IPS-18a (cell line): ENCODE measurements around the gene GATA5.
A peak's percentile ranks its signal among the peaks of the same experiment; 100 is the strongest.

ENCODE experiments used
- H3K27ac ChIP-seq: one replicate; pipeline ENCODE4 v1.5.1; 2013; ENCODE audit warnings: low read length
- H3K27me3 ChIP-seq: one replicate; pipeline ENCODE4 v1.6.1; 2013; ENCODE audit warnings: mild to moderate bottlenecking, low read length; ENCODE audit not compliant: control insufficient read depth, insufficient read depth
- H3K36me3 ChIP-seq: one replicate; pipeline ENCODE4 v1.6.1; 2013; ENCODE audit warnings: low read depth, low read length; ENCODE audit not compliant: control insufficient read depth
- H3K4me1 ChIP-seq: one replicate; pipeline ENCODE4 v1.6.1; 2013; ENCODE audit warnings: low read depth, low read length; ENCODE audit not compliant: control insufficient read depth
- H3K4me3 ChIP-seq: one replicate; pipeline ENCODE4 v1.5.1; 2013; ENCODE audit warnings: low read length
- H3K9ac ChIP-seq: one replicate; pipeline ENCODE4 v1.6.1; 2013; ENCODE audit warnings: mild to moderate bottlenecking, low read length, moderate library complexity
- H3K9me3 ChIP-seq: one replicate; pipeline ENCODE4 v1.6.1; 2013; ENCODE audit warnings: low read depth, low read length; ENCODE audit not compliant: control insufficient read depth

The GATA5 gene

DNA sequence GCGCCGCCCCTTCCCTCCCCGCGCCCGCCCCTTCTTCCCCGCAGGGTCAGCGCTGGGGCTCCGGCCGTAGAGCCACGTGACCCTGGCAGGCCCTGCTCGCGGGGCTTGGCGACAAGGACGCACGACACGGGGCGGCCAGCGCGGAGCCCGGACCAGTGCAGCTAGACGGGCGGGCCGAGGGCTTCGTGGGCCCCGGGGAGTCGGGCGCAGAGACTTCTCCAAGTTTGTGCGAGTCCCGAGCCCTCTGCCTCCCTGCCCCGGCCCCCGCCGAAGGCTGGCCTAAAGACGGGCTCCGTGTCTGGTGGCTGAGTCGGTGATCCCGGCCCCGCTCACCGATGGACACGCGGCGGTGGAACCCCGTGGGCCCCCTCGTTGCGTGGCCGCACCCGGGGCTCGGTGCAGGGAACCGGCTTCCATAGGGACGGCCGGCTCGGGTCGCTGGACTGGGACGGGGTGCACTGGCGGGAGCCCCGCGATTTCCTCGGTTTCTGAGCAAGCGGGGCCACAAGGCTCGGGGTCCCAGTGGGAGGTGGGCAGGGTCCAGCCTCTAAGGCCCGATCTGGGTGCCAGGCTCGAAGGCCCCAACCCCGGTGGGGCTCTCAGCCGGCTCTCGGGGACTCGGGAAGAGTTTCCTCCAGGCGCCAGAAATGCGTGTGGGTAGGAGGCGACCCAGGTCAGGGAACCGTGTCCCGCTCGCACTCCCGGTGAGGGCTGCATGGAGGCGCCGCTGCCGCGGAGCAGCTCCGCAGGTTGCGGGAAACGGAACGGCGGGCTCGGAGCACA, 452 bp upstream of the GATA5 start:
- no peaks in the 10 kb centered on the region for H3K9me3 ChIP-seq
- H3K36me3 ChIP-seq = no peaks in the 10 kb centered on the region
- H3K4me1 ChIP-seq = peaks cover 4% of the 10 kb centered on the region
- peaks cover 93% of the 10 kb centered on the region for H3K27me3 ChIP-seq
- H3K27ac ChIP-seq = no peak overlapping the region
- H3K9ac ChIP-seq = no peak overlapping the region
- H3K4me3 ChIP-seq = peak overlapping the region; percentile 47

- Histone ChIP-seq H3K9me3 (no peaks in the 10 kb centered on the region), H3K9ac (no peak overlapping the region), H3K27ac (no peak overlapping the region), H3K36me3 (no peaks in the 10 kb centered on the region), H3K4me3 (peak overlapping the region; percentile 43), H3K4me1 (peaks cover 4% of the 10 kb centered on the region), H3K27me3 (peaks cover 82% of the 10 kb centered on the region)
Observed at GRCh38 chr20:62475027-62475771, 596 bp downstream of the GATA5 start.

DNA sequence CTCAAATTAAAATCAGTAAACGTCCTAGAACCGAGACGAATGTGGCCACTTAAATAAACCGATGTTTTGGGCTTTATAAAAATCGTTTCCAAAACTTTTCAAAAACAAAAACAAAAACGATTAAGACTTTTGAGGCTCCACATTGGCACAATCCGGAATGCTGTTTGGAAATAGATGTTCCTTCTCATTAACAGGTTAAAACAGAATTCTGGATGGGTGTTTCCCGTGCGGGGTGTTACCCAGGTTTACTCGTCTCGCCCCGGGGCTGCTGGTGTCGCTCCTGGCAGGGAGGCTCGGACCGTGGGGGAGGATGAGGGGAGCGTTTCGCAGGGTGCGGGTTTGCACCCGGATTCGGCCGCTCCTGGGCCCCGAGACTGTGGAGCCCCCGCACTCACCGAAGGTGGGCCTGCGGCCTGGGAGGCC, 1.2 kb downstream of the GATA5 start:
- no peaks in the 10 kb centered on the region for H3K9me3 ChIP-seq

GRCh38 chr20:62473717-62474603, 1.8 kb downstream of the GATA5 start:
- Histone ChIP-seq H3K4me3 (peak overlapping the region; percentile 39), H3K9ac (no peak overlapping the region), H3K36me3 (no peaks in the 10 kb centered on the region)

More for the DNA sequence above, 1.2 kb downstream of the GATA5 start:
- Histone ChIP-seq H3K27me3 (peaks cover 77% of the 10 kb centered on the region), H3K9ac (no peak overlapping the region), H3K4me3 (peak overlapping the region; percentile 39), H3K4me1 (peaks cover 4% of the 10 kb centered on the region), H3K27ac (no peak overlapping the region), H3K36me3 (no peaks in the 10 kb centered on the region)

GRCh38 chr20:62472941-62473585, 2.7 kb downstream of the GATA5 start:
- Histone ChIP-seq H3K27ac (no peak overlapping the region), H3K4me1 (peaks cover 4% of the 10 kb centered on the region), H3K9ac (no peak overlapping the region), H3K4me3 (no peak overlapping the region), H3K9me3 (no peaks in the 10 kb centered on the region), H3K36me3 (no peaks in the 10 kb centered on the region), H3K27me3 (peaks cover 62% of the 10 kb centered on the region)

More at GRCh38 chr20:62473717-62474603, 1.8 kb downstream of the GATA5 start:
- H3K4me1 ChIP-seq = peaks cover 4% of the 10 kb centered on the region
- no peaks in the 10 kb centered on the region for H3K9me3 ChIP-seq
- H3K27ac ChIP-seq = no peak overlapping the region
- H3K27me3 ChIP-seq = peaks cover 71% of the 10 kb centered on the region

DNA sequence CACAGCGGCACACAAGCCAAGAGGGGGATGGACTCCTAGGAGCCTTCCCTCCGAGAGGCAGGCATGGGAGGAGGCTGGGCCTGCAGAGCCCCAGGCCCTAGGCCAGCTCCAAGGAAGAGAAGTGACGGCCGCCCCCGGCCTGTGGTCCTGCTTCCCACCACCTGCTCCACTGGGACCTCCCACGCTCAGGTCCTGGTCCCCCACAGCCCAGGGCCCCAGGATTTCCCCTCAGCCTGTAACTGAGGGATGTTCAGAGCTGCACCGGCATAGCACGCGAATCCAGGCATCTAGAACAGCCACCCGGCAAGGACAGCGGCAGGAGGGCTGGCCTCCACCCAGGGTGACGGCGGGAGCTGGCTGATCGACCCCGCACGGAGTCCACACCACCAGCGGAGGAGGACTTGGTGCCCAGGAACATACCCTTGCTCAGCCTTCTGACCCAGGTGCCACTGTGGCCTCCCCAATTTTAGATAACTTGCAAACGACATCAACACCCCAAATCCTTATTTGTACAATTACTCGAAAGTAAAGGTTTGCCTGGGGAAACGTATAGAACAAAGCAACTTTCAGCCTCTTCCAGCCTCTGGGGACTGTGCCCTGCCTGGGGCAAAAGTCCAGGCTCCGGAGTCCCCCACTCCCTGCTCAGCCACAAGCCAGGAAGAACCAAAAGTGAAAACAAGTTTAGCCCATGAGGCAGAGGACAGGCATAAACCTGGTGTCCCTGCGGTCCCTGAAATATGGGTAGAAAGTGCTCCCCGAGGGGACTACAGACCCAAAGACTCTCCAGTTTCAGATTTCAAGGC, 3.5 kb downstream of the GATA5 start:
- H3K9me3 ChIP-seq = no peaks in the 10 kb centered on the region
- H3K4me3 ChIP-seq = no peak overlapping the region
- H3K27ac ChIP-seq = no peak overlapping the region
- H3K36me3 ChIP-seq = no peaks in the 10 kb centered on the region
- H3K27me3 ChIP-seq = peaks cover 55% of the 10 kb centered on the region
- H3K4me1 ChIP-seq = peaks cover 4% of the 10 kb centered on the region
- no peak overlapping the region for H3K9ac ChIP-seq

DNA sequence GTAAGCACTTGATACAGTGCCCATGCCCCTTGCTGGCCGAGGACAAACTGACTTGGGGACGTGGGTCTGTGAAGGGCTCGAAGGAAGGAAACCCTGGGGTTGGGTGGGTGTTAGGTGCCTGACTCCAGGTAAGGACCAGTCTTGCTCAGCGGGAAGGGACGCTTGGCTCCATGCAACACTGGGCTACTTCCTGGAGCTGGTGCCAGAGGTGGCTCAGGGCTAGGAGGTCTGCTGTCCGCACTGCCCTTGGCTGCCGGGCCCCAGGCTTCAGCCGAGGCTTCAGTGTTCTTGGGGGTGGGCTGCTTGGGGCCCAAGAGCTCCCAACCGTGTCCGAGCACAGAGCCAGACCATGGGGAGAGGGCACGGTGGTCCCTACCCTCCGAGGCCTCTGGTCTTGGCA, 5.3 kb downstream of the GATA5 start:
- H3K4me3 ChIP-seq = no peak overlapping the region
- no peaks in the 10 kb centered on the region for H3K36me3 ChIP-seq
- no peak overlapping the region for H3K9ac ChIP-seq
- H3K27ac ChIP-seq = no peak overlapping the region
- H3K4me1 ChIP-seq = peaks cover 4% of the 10 kb centered on the region
- no peaks in the 10 kb centered on the region for H3K9me3 ChIP-seq
- H3K27me3 ChIP-seq = peaks cover 36% of the 10 kb centered on the region

DNA sequence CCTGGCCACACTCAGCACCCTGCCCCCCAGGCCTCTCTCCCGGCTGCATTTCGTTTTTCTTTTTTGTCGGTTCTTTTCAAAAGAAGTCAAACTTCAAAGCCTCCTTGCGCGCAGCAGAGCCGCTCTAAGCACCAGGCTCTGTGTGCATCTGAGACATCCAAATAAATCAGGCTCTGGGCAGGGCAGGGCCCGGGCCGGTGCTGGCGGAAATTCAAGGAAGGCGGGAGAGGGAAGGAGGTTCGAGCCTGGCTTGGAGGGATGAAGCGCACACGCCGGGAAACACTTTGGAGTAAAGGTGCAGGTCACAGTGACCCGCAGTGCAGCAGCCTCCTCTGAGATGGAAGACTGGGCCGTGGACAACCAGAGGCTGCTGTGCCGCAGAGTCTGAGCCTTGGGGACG, 5.8 kb downstream of the GATA5 start:
- Histone ChIP-seq H3K9ac (no peak overlapping the region), H3K9me3 (no peaks in the 10 kb centered on the region), H3K27ac (no peak overlapping the region), H3K4me3 (no peak overlapping the region), H3K36me3 (no peaks in the 10 kb centered on the region), H3K4me1 (peaks cover 4% of the 10 kb centered on the region), H3K27me3 (peaks cover 32% of the 10 kb centered on the region)

DNA sequence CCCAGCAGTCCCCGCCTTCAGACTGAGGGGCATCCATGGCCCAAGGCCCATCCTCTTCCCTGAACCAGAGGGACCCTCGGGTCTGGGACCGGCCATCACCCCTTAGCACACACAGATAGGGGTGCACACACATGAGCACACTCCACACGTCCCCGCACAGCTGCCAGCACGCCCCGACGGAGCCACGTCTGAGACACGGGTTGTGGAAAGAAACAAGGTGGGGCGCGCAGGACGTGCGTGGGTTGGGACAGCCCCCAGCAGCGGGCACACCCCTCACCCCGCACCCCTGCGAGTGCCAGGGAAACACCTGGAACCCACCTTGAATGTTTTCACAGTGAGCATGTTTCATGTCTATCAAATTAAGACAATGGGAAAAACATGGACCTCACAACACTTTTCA, 6.4 kb downstream of the GATA5 start:
- no peaks in the 10 kb centered on the region for H3K36me3 ChIP-seq
- H3K4me3 ChIP-seq = no peak overlapping the region
- H3K27ac ChIP-seq = no peak overlapping the region
- H3K9me3 ChIP-seq = no peaks in the 10 kb centered on the region
- peaks cover 25% of the 10 kb centered on the region for H3K27me3 ChIP-seq
- no peak overlapping the region for H3K9ac ChIP-seq
- H3K4me1 ChIP-seq = no peaks in the 10 kb centered on the region

- Histone ChIP-seq H3K4me1 (no peaks in the 10 kb centered on the region), H3K36me3 (no peaks in the 10 kb centered on the region), H3K9ac (no peak overlapping the region), H3K27ac (no peak overlapping the region), H3K27me3 (peaks cover 2% of the 10 kb centered on the region), H3K9me3 (no peaks in the 10 kb centered on the region), H3K4me3 (no peak overlapping the region)
Observed at GRCh38 chr20:62466806-62467537, 8.8 kb downstream of the GATA5 start.
